K562 (cell line): Measurements from ENCODE around the gene VRK3. TPM values are rescaled to one million over a fixed set of nuclear protein-coding genes. Genes with fewer than 3 reads are reported as not detected.

Experiments
- CCAR2 ChIP-seq: fragments of 200-400 bp; formaldehyde crosslinking; IDR thresholded peaks from 2 replicates; pipeline ENCODE4 v1.6.1; 2017; ENCODE audit warnings: mild to moderate bottlenecking, low read depth, low read length
- MAZ ChIP-seq, 2 experiments: fragments of 450-650 bp in 1 of 2; sonication (generic) in 1 of 2; formaldehyde crosslinking; IDR thresholded peaks in 1 of 2; conservative IDR thresholded peaks in 1 of 2; 2 replicates each; pipeline versions ENCODE4 v1.4.0 to v1.5.0; 2020; ENCODE audit warnings: mild to moderate bottlenecking in 1 of 2, missing genetic modification reagents in 1 of 2
- MCM2 ChIP-seq: fragments of 450-650 bp; IDR thresholded peaks from 2 replicates; pipeline ENCODE4 v1.6.1; 2017; ENCODE audit warnings: low read depth, mild to moderate bottlenecking
- TAF15 ChIP-seq: fragments of 200-400 bp; formaldehyde crosslinking; IDR thresholded peaks from 2 replicates; pipeline ENCODE4 v1.6.1; 2017; ENCODE audit warnings: mild to moderate bottlenecking, low read depth, low read length, moderate library complexity
- polyA plus RNA-seq, 8 experiments: library from polyadenylated mRNA; depleted of rRNA in 4 of 8; stranded (reverse) in 5 of 8; unstranded in 3 of 8; fragments of >200 nt; fragmentation: Nextera tagmentation in 2 of 8; fragmentation: Illumina TruSeq in 1 of 8; extraction: Ambion mirVana in 2 of 8; extraction: Trizol in 1 of 8; gene quantifications; 2 replicates each; pipeline versions ENCODE4 v1.2.1 to v1.2.3, GENCODE V29; 2011 to 2014; ENCODE audit warnings: inconsistent platforms in 1 of 8, missing spikeins in 1 of 8
- total RNA-seq, 7 experiments: library from RNA; depleted of rRNA in 6 of 7; stranded (reverse); fragments of >200 nt in 6 of 7; fragmentation: Illumina TruSeq in 2 of 7; extraction: Trizol in 2 of 7; gene quantifications; 2 replicates each; pipeline versions ENCODE4 v1.2.1 to v1.2.3, GENCODE V29; 2011 to 2021; ENCODE audit warnings: low replicate concordance in 1 of 7
- TF ChIP-seq, protein P1 (sequence below), 3 experiments: fragments of 200-800 bp in 1 of 3; fragments of 250-450 bp in 1 of 3; fragments of 450-650 bp in 1 of 3; sonication (Bioruptor Pico) in 1 of 3; sonication (Bioruptor generic) in 1 of 3; formaldehyde crosslinking in 1 of 3; IDR thresholded peaks; 2 replicates each; pipeline versions ENCODE4 v1.6.1 to v1.8.0; 2016 to 2022; ENCODE audit warnings: mild to moderate bottlenecking in 2 of 3, missing genetic modification characterization in 2 of 3, missing compliant biosample characterization in 1 of 3, moderate library complexity in 1 of 3
- TF ChIP-seq, protein P2 (sequence below): fragments of 250-450 bp; sonication (Bioruptor Pico); IDR thresholded peaks from 2 replicates; pipeline ENCODE4 v1.4.0; 2020; ENCODE audit warnings: mild to moderate bottlenecking

The VRK3 gene
- total and polyA plus RNA-seq, 9 of the 15 experiments (the other 6 are each of a cell fraction or from before 2014, with no cell fraction given): 25.6 to 94.3 (median 42.9) TPM

DNA sequence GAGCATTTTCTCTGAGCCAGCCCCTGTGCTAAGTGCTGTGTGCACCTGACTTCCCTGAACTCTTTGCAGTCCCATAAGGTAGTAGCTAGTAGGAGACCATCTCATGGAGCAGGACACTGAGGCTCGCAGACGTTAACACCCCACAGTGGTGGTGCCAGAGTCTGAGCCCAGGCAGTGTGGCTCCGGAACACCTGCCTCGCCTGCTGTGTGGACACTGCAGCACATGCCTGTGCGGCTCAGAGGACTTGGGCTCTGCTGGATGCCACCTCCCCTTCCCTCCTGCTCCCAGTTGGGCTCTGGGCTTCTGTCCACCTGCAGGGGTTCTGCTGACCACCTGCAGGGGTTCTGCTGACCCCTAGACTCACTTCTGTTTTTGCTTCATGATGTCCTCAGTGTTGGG lies 37.2 kb downstream of the VRK3 start (continued):
- TF ChIP-seq, protein P1, sequence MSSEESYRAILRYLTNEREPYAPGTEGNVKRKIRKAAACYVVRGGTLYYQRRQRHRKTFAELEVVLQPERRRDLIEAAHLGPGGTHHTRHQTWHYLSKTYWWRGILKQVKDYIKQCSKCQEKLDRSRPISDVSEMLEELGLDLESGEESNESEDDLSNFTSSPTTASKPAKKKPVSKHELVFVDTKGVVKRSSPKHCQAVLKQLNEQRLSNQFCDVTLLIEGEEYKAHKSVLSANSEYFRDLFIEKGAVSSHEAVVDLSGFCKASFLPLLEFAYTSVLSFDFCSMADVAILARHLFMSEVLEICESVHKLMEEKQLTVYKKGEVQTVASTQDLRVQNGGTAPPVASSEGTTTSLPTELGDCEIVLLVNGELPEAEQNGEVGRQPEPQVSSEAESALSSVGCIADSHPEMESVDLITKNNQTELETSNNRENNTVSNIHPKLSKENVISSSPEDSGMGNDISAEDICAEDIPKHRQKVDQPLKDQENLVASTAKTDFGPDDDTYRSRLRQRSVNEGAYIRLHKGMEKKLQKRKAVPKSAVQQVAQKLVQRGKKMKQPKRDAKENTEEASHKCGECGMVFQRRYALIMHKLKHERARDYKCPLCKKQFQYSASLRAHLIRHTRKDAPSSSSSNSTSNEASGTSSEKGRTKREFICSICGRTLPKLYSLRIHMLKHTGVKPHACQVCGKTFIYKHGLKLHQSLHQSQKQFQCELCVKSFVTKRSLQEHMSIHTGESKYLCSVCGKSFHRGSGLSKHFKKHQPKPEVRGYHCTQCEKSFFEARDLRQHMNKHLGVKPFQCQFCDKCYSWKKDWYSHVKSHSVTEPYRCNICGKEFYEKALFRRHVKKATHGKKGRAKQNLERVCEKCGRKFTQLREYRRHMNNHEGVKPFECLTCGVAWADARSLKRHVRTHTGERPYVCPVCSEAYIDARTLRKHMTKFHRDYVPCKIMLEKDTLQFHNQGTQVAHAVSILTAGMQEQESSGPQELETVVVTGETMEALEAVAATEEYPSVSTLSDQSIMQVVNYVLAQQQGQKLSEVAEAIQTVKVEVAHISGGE (CRISPR knock-in tag; IDR thresholded peaks at IDR 0.05): no peak
- TF ChIP-seq MCM2: no peak
- TF ChIP-seq, protein P2, sequence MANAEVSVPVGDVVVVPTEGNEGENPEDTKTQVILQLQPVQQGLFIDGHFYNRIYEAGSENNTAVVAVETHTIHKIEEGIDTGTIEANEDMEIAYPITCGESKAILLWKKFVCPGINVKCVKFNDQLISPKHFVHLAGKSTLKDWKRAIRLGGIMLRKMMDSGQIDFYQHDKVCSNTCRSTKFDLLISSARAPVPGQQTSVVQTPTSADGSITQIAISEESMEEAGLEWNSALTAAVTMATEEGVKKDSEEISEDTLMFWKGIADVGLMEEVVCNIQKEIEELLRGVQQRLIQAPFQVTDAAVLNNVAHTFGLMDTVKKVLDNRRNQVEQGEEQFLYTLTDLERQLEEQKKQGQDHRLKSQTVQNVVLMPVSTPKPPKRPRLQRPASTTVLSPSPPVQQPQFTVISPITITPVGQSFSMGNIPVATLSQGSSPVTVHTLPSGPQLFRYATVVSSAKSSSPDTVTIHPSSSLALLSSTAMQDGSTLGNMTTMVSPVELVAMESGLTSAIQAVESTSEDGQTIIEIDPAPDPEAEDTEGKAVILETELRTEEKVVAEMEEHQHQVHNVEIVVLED: no peak
- no peak for TF ChIP-seq CCAR2
- no peak for TF ChIP-seq TAF15
- no peak for TF ChIP-seq MAZ (CRISPR knock-in tag; conservative IDR thresholded peaks at IDR 0.05 in 1 of 2, IDR thresholded peaks at IDR 0.05 in 1 of 2)
